Measurements from ENCODE around the gene TMEM163. TPM values are rescaled to one million over a fixed set of nuclear protein-coding genes. Genes with fewer than 3 reads are reported as not detected.

TMEM163 gene
- total RNA-seq, 6 donors from 2014 or later: 19.3 to 71.6 (median 26.7) TPM

GRCh38 chr2:134583997-134584520 is 134.7 kb downstream of the TMEM163 start:
- H3K4me1 ChIP-seq: peaks cover 0 to 6% (median 0%) of the 10 kb centered on the region in 4 donors
- H3K36me3 ChIP-seq: no peaks in the 10 kb centered on the region
- no peak overlapping the region for H3K4me3 ChIP-seq
- TF ChIP-seq CTCF (IDR thresholded peaks at IDR 0.05): no peak
- 35 to 76% methylated on average over 2 of the region's 2 CpGs for WGBS, 2 donors
- H3K9me3 ChIP-seq: no peaks in the 10 kb centered on the region
- ATAC-seq (ENCODE audit: low FRiP score in 2 of 2): peak in 1 of 2 donors; percentile 37
- no peak for DNase-seq
- no peak overlapping the region for H3K27ac ChIP-seq
- no peaks in the 10 kb centered on the region for H3K27me3 ChIP-seq

GRCh38 chr2:134583462-134583861 is 135.3 kb downstream of the TMEM163 start:
- no peak for DNase-seq
- H3K27me3 ChIP-seq: no peaks in the 10 kb centered on the region
- no peak for TF ChIP-seq CTCF (IDR thresholded peaks at IDR 0.05)
- no peak for TF ChIP-seq EP300 (IDR thresholded peaks at IDR 0.05)
- TF ChIP-seq POLR2AphosphoS5 (IDR thresholded peaks at IDR 0.05): no peak
- TF ChIP-seq POLR2A (IDR thresholded peaks at IDR 0.05): no peak
- 84 to 87% methylated on average over 6 of the region's 6 CpGs for WGBS, 2 donors
- H3K4me3 ChIP-seq: no peak overlapping the region
- H3K9me3 ChIP-seq: no peaks in the 10 kb centered on the region
- H3K4me1 ChIP-seq: peaks cover 0 to 6% (median 0%) of the 10 kb centered on the region in 4 donors
- no peak overlapping the region for H3K27ac ChIP-seq
- H3K36me3 ChIP-seq: no peaks in the 10 kb centered on the region
- ATAC-seq (ENCODE audit: low FRiP score in 2 of 2): no peak

- DNase-seq: no peak
- H3K9me3 ChIP-seq: no peaks in the 10 kb centered on the region
- ATAC-seq (ENCODE audit: low FRiP score in 2 of 2): peak in 1 of 2 donors; percentile 27
- no peaks in the 10 kb centered on the region for H3K36me3 ChIP-seq
- TF ChIP-seq POLR2A (IDR thresholded peaks at IDR 0.05): no peak
- no peak for TF ChIP-seq CTCF (IDR thresholded peaks at IDR 0.05)
- TF ChIP-seq POLR2AphosphoS5 (IDR thresholded peaks at IDR 0.05): no peak
- TF ChIP-seq EP300 (IDR thresholded peaks at IDR 0.05): peak in 1 of 4 donors; percentile 22
- H3K4me1 ChIP-seq: peaks cover 0 to 6% (median 0%) of the 10 kb centered on the region in 4 donors
- H3K27ac ChIP-seq: no peak overlapping the region
- no peak overlapping the region for H3K4me3 ChIP-seq
- no peaks in the 10 kb centered on the region for H3K27me3 ChIP-seq
- WGBS, 2 donors: 60 to 62% methylated on average over 2 of the region's 2 CpGs
These were observed 136.3 kb downstream of the TMEM163 start for GRCh38 chr2:134582547-134582899.

GRCh38 chr2:134581877-134582546 is 136.8 kb downstream of the TMEM163 start:
- DNase-seq (no peak), ATAC-seq (ENCODE audit: low FRiP score in 2 of 2) (no peak)
- Histone ChIP-seq H3K27me3 (no peaks in the 10 kb centered on the region), H3K4me3 (no peak overlapping the region), H3K27ac (no peak overlapping the region), H3K9me3 (no peaks in the 10 kb centered on the region), H3K4me1 (peaks cover 0 to 6% (median 0%) of the 10 kb centered on the region in 4 donors), H3K36me3 (no peaks in the 10 kb centered on the region)
- no peak for TF ChIP-seq CTCF (IDR thresholded peaks at IDR 0.05)
- TF ChIP-seq POLR2A (IDR thresholded peaks at IDR 0.05): no peak
- no peak for TF ChIP-seq EP300 (IDR thresholded peaks at IDR 0.05)
- no peak for TF ChIP-seq POLR2AphosphoS5 (IDR thresholded peaks at IDR 0.05)
- WGBS, 2 donors: 89 to 90% methylated on average over 10 of the region's 10 CpGs

- 71 to 75% methylated on average over 7 of the region's 7 CpGs for WGBS, 2 donors
- H3K27me3 ChIP-seq: no peaks in the 10 kb centered on the region
- no peaks in the 10 kb centered on the region for H3K9me3 ChIP-seq
- H3K27ac ChIP-seq: no peak overlapping the region
- no peaks in the 10 kb centered on the region for H3K36me3 ChIP-seq
- peaks cover 0 to 6% (median 0%) of the 10 kb centered on the region in 4 donors for H3K4me1 ChIP-seq
- H3K4me3 ChIP-seq: no peak overlapping the region
- DNase-seq (no peak), ATAC-seq (ENCODE audit: low FRiP score in 2 of 2) (no peak)
- TF ChIP-seq CTCF (IDR thresholded peaks at IDR 0.05) (no peak), POLR2AphosphoS5 (IDR thresholded peaks at IDR 0.05) (no peak), EP300 (IDR thresholded peaks at IDR 0.05) (no peak), POLR2A (IDR thresholded peaks at IDR 0.05) (no peak)
These were observed 140.5 kb downstream of the TMEM163 start for GRCh38 chr2:134578316-134578715.
